H1 (cell line): Measurements from ENCODE around the gene POGLUT2.

Source experiments
- CEBPB ChIP-seq: IDR thresholded peaks from 2 replicates; pipeline ENCODE4 v1.6.1; 2012; ENCODE audit warnings: low read depth, low read length
- CHD1 ChIP-seq: IDR thresholded peaks from 2 replicates; pipeline ENCODE4 v1.6.1; 2012; ENCODE audit warnings: low read depth, low read length, improper control_type of control experiment
- EZH2 ChIP-seq: fragments of 200-600 bp; sonication (generic); IDR thresholded peaks from 2 replicates; pipeline ENCODE4 v1.7.1; 2012; ENCODE audit warnings: low read depth, mild to moderate bottlenecking, moderate library complexity, low read length, inconsistent platforms; ENCODE audit not compliant: severe bottlenecking
- FOSL1 ChIP-seq: IDR thresholded peaks from 2 replicates; pipeline ENCODE4 v1.6.1; 2011; ENCODE audit warnings: mild to moderate bottlenecking, low read depth, low read length, moderate library complexity; ENCODE audit not compliant: insufficient read depth
- GABPA ChIP-seq: IDR thresholded peaks from 2 replicates; pipeline ENCODE4 v1.6.1; 2011; ENCODE audit warnings: mild to moderate bottlenecking, low read length, moderate library complexity, borderline replicate concordance; ENCODE audit not compliant: insufficient read depth
- POLR2AphosphoS5 ChIP-seq: IDR thresholded peaks from 2 replicates; pipeline ENCODE4 v1.6.1; 2011; ENCODE audit warnings: low read depth, low read length
- RNF2 ChIP-seq: fragments of 200-900, 300-1000 bp; sonication (generic); IDR thresholded peaks from 2 replicates; pipeline ENCODE4 v1.7.1; 2016; ENCODE audit warnings: borderline replicate concordance, low read depth, mild to moderate bottlenecking, antibody characterized with exemption, low read length; ENCODE audit not compliant: poor library complexity, severe bottlenecking; ENCODE audit errors: missing control alignments
- SP2 ChIP-seq: IDR thresholded peaks from 2 replicates; pipeline ENCODE4 v1.6.1; 2012; ENCODE audit warnings: mild to moderate bottlenecking, low read length, inconsistent platforms
- SRF ChIP-seq: IDR thresholded peaks from 2 replicates; pipeline ENCODE4 v1.6.1; 2011; ENCODE audit warnings: mild to moderate bottlenecking, low read depth, low read length, moderate library complexity
- TF ChIP-seq, protein P1 (sequence below): IDR thresholded peaks from 2 replicates; pipeline ENCODE4 v1.6.1; 2012; ENCODE audit warnings: inconsistent platforms

- TF ChIP-seq CHD1 (no peak), SRF (no peak), POLR2AphosphoS5 (no peak), GABPA (no peak), FOSL1 (no peak), SP2 (no peak), RNF2 (no peak), EZH2 (no peak), CEBPB (no peak)
- TF ChIP-seq, protein P1, sequence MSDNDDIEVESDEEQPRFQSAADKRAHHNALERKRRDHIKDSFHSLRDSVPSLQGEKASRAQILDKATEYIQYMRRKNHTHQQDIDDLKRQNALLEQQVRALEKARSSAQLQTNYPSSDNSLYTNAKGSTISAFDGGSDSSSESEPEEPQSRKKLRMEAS = no peak
Measured at GRCh38 chr13:102838982-102839381, 40.2 kb upstream of the POGLUT2 start.
